Stimulated activated CD4-positive, alpha-beta T cell treated with anti-CD3 and anti-CD28 coated beads, Interleukin-12 subunit alpha, Interleukin-12 subunit beta, amount 100 ng/mL, for 48 hours (primary cell): Measurements from ENCODE around the gene KIAA0232.

ENCODE experiments used
- DNase-seq, 3 donors: peaks; one replicate each; pipeline ENCODE4 v3.0.0-alpha.2; 2020; ENCODE audit warnings: low read depth in 2 of 3, low spot score in 1 of 3

KIAA0232 gene

DNA sequence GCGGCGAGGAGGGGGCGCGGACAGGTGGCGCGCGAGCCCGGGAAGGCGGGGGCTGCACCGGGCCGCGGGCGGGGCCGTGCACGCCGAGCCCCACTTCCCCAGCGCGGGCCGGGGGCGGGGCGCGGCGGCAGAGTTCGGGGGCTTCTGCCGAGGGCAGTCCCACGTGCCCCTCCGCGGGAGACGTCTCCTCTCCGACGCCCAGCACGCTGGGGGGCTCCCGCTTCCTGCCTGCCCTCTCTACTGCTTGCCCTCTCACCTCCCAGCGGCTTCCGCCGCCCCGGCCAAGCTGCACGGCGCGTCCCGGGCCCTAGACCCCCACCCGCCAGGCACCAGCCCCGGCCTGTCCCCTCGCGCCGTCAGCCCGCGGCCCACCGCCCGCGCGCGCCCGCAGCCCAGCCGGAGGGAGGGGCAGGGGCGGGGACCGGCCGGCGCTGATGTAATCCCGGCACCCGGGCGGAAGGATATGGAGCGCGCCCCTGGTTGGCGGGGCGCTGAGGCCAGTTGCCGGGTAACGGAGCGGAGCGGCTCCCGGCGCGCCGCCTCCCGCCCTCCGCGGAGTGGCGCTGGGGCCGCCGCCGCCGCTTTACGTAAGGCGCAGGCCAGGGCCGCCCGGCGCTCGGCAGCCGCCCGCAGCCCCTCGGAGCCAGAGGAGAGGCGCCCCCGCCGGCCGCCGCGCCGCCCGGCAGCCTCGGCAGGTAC is at the start of gene KIAA0232:
TSS of gene KIAA0232 (plus strand) at position 581 of the 699 bp plus-strand sequence. CDS start 41,727 bp downstream, outside the sequence.
- peak; percentile 75 to 86 (median 83) for DNase-seq

DNA sequence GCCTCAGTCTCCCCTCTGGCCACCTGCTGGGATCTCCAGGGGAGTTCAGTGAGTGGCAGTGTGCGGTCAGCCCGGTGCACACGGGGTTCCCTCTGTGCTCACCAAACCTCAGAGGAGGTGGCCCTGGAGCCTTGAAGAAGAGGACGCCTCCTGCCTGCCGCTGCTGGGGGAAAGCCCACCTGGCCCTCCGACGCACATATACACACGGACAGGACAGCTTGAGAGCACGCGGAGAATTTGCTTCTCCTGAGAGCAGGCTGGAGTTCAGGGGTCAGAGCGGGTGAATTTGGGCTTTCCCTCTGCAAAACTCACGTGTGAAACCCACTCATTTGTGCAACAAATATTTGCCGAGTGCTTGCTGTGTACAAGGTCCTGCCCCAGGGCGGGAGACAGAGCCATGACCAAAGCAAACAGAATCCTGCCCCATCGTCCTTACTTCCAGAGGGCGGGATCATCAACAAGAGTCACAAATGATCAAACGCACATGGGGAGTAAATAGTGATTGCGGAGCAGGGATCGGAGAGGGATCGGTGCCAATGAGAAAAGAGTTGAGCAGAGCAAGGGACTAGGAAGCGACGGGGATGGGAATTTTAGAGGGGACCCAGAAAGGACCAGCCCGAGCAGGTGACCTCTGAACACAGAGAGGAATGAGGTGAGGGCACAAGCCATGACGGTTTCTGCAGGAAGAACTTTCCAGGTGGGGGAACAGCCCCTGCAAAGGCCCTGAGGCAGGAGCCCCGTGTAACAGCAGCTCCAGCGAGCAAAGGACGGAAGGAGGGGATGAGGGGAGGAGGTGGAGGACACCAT is 49.0 kb upstream of the KIAA0232 start:
- no peak for DNase-seq

DNA sequence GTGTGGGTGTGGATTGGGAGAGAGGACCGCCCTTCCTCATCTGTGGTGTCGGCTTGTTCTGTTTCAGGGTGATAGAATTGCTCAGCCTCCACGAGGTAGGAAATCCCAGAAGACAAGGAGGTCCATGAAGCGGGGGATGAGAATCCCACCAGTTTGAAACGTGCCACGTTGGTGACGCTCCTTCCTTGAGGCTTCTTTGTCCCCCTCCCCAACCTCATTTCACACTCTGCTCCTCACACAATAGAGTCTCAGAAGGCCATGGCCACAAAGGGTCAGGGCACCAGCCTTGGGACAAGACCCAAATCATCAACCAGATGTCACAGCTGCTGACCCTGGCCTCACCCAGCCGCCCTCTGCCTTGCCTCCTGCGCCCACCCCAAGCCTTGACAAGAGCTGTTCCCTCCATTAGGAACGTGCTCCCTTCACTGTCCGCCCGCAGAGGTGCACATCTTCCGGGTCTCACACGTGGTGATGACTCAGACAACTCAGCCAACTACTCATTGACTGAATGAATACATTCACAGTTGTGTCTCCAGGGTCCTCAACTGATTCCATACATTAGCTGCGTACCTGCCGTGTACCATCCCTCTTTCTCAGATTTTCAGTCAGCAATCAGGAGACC is 48.3 kb upstream of the KIAA0232 start:
- no peak for DNase-seq

GRCh38 chr4:6739920-6740319 is 42.6 kb upstream of the KIAA0232 start:
- DNase-seq = no peak

DNA sequence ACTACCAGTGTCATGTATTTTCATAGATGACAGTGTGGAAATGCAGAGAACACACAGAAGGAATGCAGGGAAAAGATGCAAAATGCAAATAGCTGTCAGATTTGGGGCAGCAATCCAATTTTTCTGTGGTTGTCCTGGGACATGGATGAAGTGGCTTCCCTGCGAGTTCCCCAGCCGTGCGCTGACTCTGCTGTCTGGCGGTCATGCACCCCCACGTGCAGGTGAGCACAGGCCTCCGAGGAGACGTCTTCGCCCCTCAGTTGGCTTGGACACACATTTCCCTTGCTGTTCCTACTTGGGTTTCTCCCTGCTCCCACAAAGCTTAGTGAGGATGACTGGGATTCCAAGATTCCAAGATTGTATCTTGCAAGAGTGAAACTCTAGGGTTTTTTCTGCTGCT is 42.2 kb upstream of the KIAA0232 start:
- DNase-seq = no peak

GRCh38 chr4:6742507-6742906 is 40.0 kb upstream of the KIAA0232 start:
- DNase-seq = no peak

GRCh38 chr4:6742989-6743388 is 39.5 kb upstream of the KIAA0232 start:
- no peak for DNase-seq

DNA sequence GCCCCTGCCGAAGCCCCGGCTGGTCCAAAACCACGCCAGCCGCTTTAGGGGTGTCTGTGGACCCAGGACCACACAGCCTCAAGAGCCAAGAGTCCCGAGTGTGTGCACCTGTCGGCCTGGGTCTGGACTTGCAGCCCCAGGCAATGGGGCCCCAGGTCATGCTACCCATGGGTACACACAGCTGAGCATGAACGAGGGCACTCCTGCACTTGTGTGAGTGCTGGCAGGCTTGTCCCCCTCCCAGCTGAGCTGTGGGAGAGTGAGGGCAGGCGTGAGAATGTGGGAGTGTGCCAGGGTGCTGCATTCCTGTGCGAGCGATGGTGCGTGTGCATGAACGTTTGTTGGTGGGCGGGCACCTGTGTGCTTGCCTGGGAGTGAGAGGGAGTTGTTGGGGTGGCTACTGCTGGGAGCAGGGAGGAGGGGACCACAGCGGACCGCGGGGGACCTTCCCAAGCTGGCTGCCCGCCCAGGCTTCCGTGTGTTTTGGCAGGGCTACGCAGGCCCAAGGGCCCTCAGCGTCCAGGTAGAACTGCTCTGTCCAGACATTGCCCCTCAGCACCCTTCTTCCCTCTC is 35.7 kb upstream of the KIAA0232 start:
- no peak for DNase-seq

GRCh38 chr4:6747294-6748051 is 35.1 kb upstream of the KIAA0232 start:
- DNase-seq = no peak

DNA sequence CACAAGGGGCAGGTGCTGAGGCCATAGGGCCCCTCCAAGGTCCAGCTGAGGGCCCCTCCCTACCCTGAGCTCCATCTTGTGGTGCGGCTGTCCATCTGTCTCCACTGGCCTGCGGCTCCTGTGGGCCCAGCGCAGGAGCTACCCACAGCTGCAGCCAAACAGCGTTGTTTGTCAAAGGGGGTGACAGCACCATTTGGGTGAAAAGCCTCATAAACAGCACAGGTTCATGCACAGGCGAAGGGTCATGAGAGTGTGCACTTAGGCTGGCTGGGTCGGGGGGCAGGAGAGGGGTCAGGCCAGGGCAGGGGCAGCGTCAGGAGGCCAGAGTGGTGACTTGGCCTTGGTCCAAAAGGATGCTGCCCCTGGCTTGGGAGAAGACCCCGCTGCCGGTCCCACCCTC is 34.2 kb upstream of the KIAA0232 start:
- no peak for DNase-seq

DNA sequence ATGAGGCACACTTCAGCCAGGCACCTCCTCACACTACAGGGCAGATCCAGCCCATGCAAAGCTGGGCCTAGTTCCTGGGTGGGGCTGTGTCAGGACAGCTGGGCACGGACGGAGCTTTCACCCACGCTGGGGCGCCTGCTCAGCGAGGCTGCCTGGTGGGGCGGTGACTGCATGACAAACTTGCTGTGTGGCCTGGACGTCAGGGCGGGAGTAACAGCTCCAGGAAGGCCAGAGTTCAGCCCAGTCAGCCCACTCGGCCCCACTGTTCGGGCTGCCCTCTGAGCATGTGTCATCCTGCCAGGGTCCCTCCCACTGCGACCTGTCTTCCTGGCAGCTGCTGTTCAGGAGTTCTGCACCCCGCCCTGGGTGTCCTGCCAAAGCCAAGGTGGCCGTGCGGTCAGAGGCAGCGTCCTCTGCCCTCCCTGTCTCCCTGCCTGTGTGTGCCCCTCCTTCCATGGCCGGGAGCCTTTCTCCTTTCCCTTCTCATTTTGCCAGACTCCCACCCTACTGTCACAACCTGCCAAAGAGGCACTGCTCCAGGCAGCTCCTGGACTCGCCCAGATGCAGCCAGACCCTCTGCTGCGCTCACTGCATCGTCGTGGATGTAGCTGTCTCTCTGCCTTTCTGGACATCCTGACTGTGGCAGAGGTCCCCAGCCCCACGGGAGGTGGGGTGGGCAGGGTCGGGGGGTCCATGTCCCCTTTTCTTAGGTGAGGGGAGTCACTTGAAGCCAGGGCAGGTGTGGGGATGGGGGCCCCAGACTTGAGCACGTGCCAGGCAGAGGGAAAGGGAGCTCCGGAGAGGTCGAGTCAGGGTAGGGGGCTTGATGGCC is 33.0 kb upstream of the KIAA0232 start:
- DNase-seq = no peak

- DNase-seq = no peak
Observed at GRCh38 chr4:6750286-6751221, 32.0 kb upstream of the KIAA0232 start.

GRCh38 chr4:6751611-6752485 is 30.7 kb upstream of the KIAA0232 start:
- DNase-seq = no peak

- DNase-seq = no peak
Observed at GRCh38 chr4:6752486-6752829, 30.1 kb upstream of the KIAA0232 start.

DNA sequence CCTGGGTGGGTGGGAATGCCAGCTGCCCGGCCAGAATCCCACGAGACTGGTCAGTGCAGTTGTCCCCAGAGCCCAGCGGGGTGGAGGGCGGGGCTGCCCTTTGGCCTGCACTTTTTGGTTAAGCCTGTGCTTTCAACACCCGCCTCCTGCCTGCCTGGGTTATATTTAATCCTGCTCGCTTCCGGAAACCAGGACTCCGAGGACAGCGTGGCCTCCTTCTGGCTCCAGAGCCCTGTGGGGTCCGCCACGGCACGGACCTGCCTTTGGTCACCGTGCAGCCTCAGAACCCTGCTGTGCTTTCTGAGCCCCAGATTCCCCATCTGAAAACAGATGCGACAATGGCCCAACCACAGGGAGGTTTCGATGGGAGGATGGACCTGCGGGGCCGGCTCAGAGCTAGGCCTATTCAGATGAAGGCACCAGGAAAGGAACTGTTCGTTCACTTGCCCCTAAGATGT is 29.4 kb upstream of the KIAA0232 start:
- no peak for DNase-seq

GRCh38 chr4:6753891-6754290 is 28.6 kb upstream of the KIAA0232 start:
- no peak for DNase-seq

DNA sequence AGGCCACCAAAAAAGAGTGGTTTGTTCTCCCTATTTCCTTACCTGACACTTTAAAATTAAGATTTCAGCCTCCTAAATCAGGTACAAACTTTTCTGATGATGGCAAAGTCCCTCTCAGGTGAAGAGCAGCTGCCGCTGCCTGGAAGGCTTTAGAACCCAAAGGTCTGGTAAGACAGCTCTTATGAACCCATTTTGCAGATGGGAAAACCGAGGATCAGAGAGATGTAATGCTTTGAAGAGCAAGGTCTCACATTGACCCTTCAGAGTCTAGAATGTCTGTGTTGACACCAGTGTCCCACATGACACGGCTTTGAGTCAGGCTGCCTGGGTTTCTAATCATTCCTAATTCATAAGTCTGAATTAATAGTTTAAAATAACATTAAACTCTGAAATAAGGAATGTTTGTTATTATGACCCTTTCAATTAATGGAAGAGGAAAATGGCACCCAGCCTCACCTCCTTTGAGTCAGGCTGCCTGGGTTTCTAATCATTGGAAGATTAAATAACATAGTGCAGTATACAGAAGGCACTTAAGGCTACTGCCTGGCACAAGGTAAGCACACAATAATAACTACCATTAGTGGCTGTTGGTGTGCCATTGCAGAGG is 27.9 kb upstream of the KIAA0232 start:
- DNase-seq = no peak
